SK-N-SH treated with all-trans-retinoic acid at 6 μM for 48 hours (cell line): Measurements from ENCODE around the gene SRRM2.

Experiments
- ATAC-seq: fragments of 200-7000 bp; cut with Tn5 transposase; 3 replicates; pipeline ENCODE4 v1.9.1; 2020; ENCODE audit warnings: mild to moderate bottlenecking, moderate library complexity
- ARNTL ChIP-seq: fragments of 450-650 bp; formaldehyde crosslinking; IDR thresholded peaks from 2 replicates; pipeline ENCODE4 v1.5.0; 2020; ENCODE audit warnings: low read depth, mild to moderate bottlenecking, moderate library complexity, borderline replicate concordance
- BACH2 ChIP-seq: fragments of 250-450 bp; sonication (Bioruptor Pico); IDR thresholded peaks from 2 replicates; pipeline ENCODE4 v1.9.0; 2021; ENCODE audit warnings: mild to moderate bottlenecking, borderline replicate concordance
- CREB5 ChIP-seq: fragments of 250-450 bp; sonication (Bioruptor Pico); IDR thresholded peaks from 2 replicates; pipeline ENCODE4 v1.5.1; 2020; ENCODE audit warnings: low read depth, mild to moderate bottlenecking, moderate library complexity
- CSDC2 ChIP-seq: fragments of 250-450 bp; sonication (Bioruptor Pico); IDR thresholded peaks from 2 replicates; pipeline ENCODE4 v1.5.0; 2020; ENCODE audit warnings: mild to moderate bottlenecking, moderate library complexity
- CSRNP3 ChIP-seq: fragments of 250-450 bp; sonication (Bioruptor Pico); IDR thresholded peaks from 2 replicates; pipeline ENCODE4 v1.5.1; 2021; ENCODE audit warnings: mild to moderate bottlenecking, moderate library complexity
- ESRRG ChIP-seq: fragments of 250-450 bp; sonication (Bioruptor Pico); IDR thresholded peaks from 2 replicates; pipeline ENCODE4 v1.6.1; 2021; ENCODE audit warnings: mild to moderate bottlenecking
- GLIS3 ChIP-seq: fragments of 250-450 bp; sonication (Bioruptor Pico); IDR thresholded peaks from 2 replicates; pipeline ENCODE4 v1.5.0; 2020; ENCODE audit warnings: mild to moderate bottlenecking, moderate library complexity
- OSR1 ChIP-seq: fragments of 250-450 bp; sonication (Bioruptor Pico); IDR thresholded peaks from 2 replicates; pipeline ENCODE4 v1.8.0; 2022; ENCODE audit warnings: moderate library complexity, mild to moderate bottlenecking, inconsistent platforms
- POU6F1 ChIP-seq: fragments of 250-450 bp; sonication (Bioruptor Pico); IDR thresholded peaks from 2 replicates; pipeline ENCODE4 v1.8.0; 2021; ENCODE audit warnings: low read depth, mild to moderate bottlenecking, moderate library complexity, borderline replicate concordance
- PPARA ChIP-seq: fragments of 250-450 bp; sonication (Bioruptor Pico); IDR thresholded peaks from 2 replicates; pipeline ENCODE4 v1.5.0; 2020; ENCODE audit warnings: mild to moderate bottlenecking, borderline replicate concordance
- RARB ChIP-seq: fragments of 250-450 bp; sonication (Bioruptor Pico); IDR thresholded peaks from 2 replicates; pipeline ENCODE4 v1.8.0; 2021; ENCODE audit warnings: mild to moderate bottlenecking, moderate library complexity
- TOX ChIP-seq: fragments of 250-450 bp; sonication (Bioruptor Pico); IDR thresholded peaks from 2 replicates; pipeline ENCODE4 v1.8.0; 2021; ENCODE audit warnings: mild to moderate bottlenecking, moderate library complexity, borderline replicate concordance
- TSHZ2 ChIP-seq: fragments of 250-450 bp; sonication (Bioruptor Pico); IDR thresholded peaks from 2 replicates; pipeline ENCODE4 v1.5.0; 2020; ENCODE audit warnings: mild to moderate bottlenecking, moderate library complexity
- ZC3H10 ChIP-seq: fragments of 250-450 bp; sonication (Bioruptor Pico); IDR thresholded peaks from 2 replicates; pipeline ENCODE4 v1.5.1; 2021; ENCODE audit warnings: mild to moderate bottlenecking, moderate library complexity
- ZFP3 ChIP-seq: fragments of 250-450 bp; sonication (Bioruptor Pico); IDR thresholded peaks from 2 replicates; pipeline ENCODE4 v1.5.0; 2020; ENCODE audit warnings: mild to moderate bottlenecking, moderate library complexity
- ZFP30 ChIP-seq: fragments of 450-650 bp; formaldehyde crosslinking; IDR thresholded peaks from 2 replicates; pipeline ENCODE4 v1.5.0; 2022; ENCODE audit warnings: mild to moderate bottlenecking, moderate library complexity
- ZNF565 ChIP-seq: fragments of 450-650 bp; formaldehyde crosslinking; conservative IDR thresholded peaks from 2 replicates; pipeline ENCODE4 v1.5.0; 2020; ENCODE audit warnings: low read depth, mild to moderate bottlenecking, moderate library complexity
- ZNF8 ChIP-seq: fragments of 450-650 bp; formaldehyde crosslinking; IDR thresholded peaks from 2 replicates; pipeline ENCODE4 v1.5.0; 2020; ENCODE audit warnings: mild to moderate bottlenecking, moderate library complexity

The SRRM2 gene

GRCh38 chr16:2724088-2724676 lies 28.3 kb upstream of the SRRM2 start (continued):
- TF ChIP-seq POU6F1 (CRISPR knock-in tag): no peak
- TF ChIP-seq ZNF565: no peak
- no peak for TF ChIP-seq OSR1 (CRISPR knock-in tag)

- TF ChIP-seq OSR1 (CRISPR knock-in tag): no peak
- TF ChIP-seq TSHZ2 (CRISPR knock-in tag): no peak
- no peak for TF ChIP-seq ARNTL (CRISPR knock-in tag)
- no peak for TF ChIP-seq ZC3H10 (CRISPR knock-in tag)
- TF ChIP-seq ZNF565: no peak
- no peak for TF ChIP-seq RARB (CRISPR knock-in tag)
- no peak for TF ChIP-seq PPARA (CRISPR knock-in tag)
- no peak for TF ChIP-seq TOX (CRISPR knock-in tag)
- no peak for TF ChIP-seq ZFP3
- no peak for ATAC-seq
These were observed 27.6 kb upstream of the SRRM2 start for GRCh38 chr16:2724816-2725348.

- TF ChIP-seq OSR1 (CRISPR knock-in tag) (no peak), CSRNP3 (CRISPR knock-in tag) (no peak), TOX (CRISPR knock-in tag) (no peak), BACH2 (CRISPR knock-in tag) (no peak), ZNF565 (no peak), ZFP30 (CRISPR knock-in tag) (no peak)
- TF ChIP-seq, all 23 proteins: peak for 0
- no peak for ATAC-seq
These were observed 25.5 kb upstream of the SRRM2 start for GRCh38 chr16:2726923-2727322.

GRCh38 chr16:2728034-2728433 lies 24.4 kb upstream of the SRRM2 start:
- TF ChIP-seq OSR1 (CRISPR knock-in tag): no peak
- no peak for TF ChIP-seq ESRRG (CRISPR knock-in tag)
- no peak for TF ChIP-seq CREB5 (CRISPR knock-in tag)
- ATAC-seq: no peak

GRCh38 chr16:2734844-2735515 lies 17.5 kb upstream of the SRRM2 start:
- ATAC-seq: no peak
- TF ChIP-seq BACH2 (CRISPR knock-in tag) (no peak), CSDC2 (CRISPR knock-in tag) (no peak), TSHZ2 (CRISPR knock-in tag) (no peak), ESRRG (CRISPR knock-in tag) (no peak), ZNF8 (CRISPR knock-in tag) (no peak), POU6F1 (CRISPR knock-in tag) (no peak), ZNF565 (no peak), GLIS3 (no peak), RARB (CRISPR knock-in tag) (no peak)
